Type B pancreatic cell (in vitro differentiated cells): ENCODE results near the gene ARHGEF18. TPM values are rescaled to one million over a fixed set of nuclear protein-coding genes. Genes with fewer than 3 reads are reported as not detected.
A peak's percentile ranks its signal among the peaks of the same experiment; 100 is the strongest.

Experiments used
- DNase-seq: peaks from one replicate; pipeline ENCODE4 v3.0.0; 2021; ENCODE audit warnings: mixed read lengths; ENCODE audit not compliant: unreplicated experiment; ENCODE audit errors: extremely low spot score
- H3K27ac Mint-ChIP-seq: 2 replicates; pipeline ENCODE4 v1.8.0; 2021; ENCODE audit warnings: mild to moderate bottlenecking, mixed read lengths
- H3K27me3 Mint-ChIP-seq: 2 replicates; pipeline ENCODE4 v1.8.0; 2021; ENCODE audit warnings: mixed read lengths
- H3K36me3 Mint-ChIP-seq: 2 replicates; pipeline ENCODE4 v1.8.0; 2021; ENCODE audit warnings: mixed read lengths
- H3K4me1 Mint-ChIP-seq: one replicate; pipeline ENCODE4 v1.8.0; 2021; ENCODE audit warnings: mixed read lengths; ENCODE audit not compliant: unreplicated experiment
- H3K4me3 Mint-ChIP-seq: 2 replicates; pipeline ENCODE4 v1.8.0; 2021; ENCODE audit warnings: mild to moderate bottlenecking, mixed read lengths
- H3K9me3 Mint-ChIP-seq: 2 replicates; pipeline ENCODE4 v1.8.0; 2021; ENCODE audit warnings: mixed read lengths
- total RNA-seq: library from RNA; stranded (reverse); gene quantifications from 2 replicates; pipeline ENCODE4 v1.2.1, GENCODE V29; 2021; ENCODE audit warnings: low replicate concordance
- TF ChIP-seq, protein P1 (sequence below): fragments of 200-600 bp; sonication (generic); conservative IDR thresholded peaks from 2 replicates; pipeline ENCODE4 v1.5.0; 2021; ENCODE audit warnings: antibody characterized with exemption, mild to moderate bottlenecking

ARHGEF18 gene
- total RNA-seq, 1 donor from 2014 or later: 40.9 TPM

GRCh38 chr19:7331446-7331845 lies 17.3 kb upstream of the ARHGEF18 start:
- DNase-seq: no peak
- TF ChIP-seq, protein P1, sequence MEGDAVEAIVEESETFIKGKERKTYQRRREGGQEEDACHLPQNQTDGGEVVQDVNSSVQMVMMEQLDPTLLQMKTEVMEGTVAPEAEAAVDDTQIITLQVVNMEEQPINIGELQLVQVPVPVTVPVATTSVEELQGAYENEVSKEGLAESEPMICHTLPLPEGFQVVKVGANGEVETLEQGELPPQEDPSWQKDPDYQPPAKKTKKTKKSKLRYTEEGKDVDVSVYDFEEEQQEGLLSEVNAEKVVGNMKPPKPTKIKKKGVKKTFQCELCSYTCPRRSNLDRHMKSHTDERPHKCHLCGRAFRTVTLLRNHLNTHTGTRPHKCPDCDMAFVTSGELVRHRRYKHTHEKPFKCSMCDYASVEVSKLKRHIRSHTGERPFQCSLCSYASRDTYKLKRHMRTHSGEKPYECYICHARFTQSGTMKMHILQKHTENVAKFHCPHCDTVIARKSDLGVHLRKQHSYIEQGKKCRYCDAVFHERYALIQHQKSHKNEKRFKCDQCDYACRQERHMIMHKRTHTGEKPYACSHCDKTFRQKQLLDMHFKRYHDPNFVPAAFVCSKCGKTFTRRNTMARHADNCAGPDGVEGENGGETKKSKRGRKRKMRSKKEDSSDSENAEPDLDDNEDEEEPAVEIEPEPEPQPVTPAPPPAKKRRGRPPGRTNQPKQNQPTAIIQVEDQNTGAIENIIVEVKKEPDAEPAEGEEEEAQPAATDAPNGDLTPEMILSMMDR: no peak
- H3K27ac Mint-ChIP-seq: no peak overlapping the region
- H3K36me3 Mint-ChIP-seq: no peaks in the 10 kb centered on the region
- H3K4me1 Mint-ChIP-seq: no peaks in the 10 kb centered on the region
- peaks cover 3% of the 10 kb centered on the region for H3K27me3 Mint-ChIP-seq
- H3K4me3 Mint-ChIP-seq: no peak overlapping the region
- H3K9me3 Mint-ChIP-seq: no peaks in the 10 kb centered on the region

GRCh38 chr19:7333198-7334118 lies 15.3 kb upstream of the ARHGEF18 start:
- Mint-ChIP-seq H3K4me3 (no peak overlapping the region), H3K27ac (no peak overlapping the region), H3K9me3 (no peaks in the 10 kb centered on the region), H3K4me1 (no peaks in the 10 kb centered on the region), H3K27me3 (peaks cover 3% of the 10 kb centered on the region), H3K36me3 (no peaks in the 10 kb centered on the region)
- TF ChIP-seq, protein P1: no peak
- DNase-seq: no peak

DNA sequence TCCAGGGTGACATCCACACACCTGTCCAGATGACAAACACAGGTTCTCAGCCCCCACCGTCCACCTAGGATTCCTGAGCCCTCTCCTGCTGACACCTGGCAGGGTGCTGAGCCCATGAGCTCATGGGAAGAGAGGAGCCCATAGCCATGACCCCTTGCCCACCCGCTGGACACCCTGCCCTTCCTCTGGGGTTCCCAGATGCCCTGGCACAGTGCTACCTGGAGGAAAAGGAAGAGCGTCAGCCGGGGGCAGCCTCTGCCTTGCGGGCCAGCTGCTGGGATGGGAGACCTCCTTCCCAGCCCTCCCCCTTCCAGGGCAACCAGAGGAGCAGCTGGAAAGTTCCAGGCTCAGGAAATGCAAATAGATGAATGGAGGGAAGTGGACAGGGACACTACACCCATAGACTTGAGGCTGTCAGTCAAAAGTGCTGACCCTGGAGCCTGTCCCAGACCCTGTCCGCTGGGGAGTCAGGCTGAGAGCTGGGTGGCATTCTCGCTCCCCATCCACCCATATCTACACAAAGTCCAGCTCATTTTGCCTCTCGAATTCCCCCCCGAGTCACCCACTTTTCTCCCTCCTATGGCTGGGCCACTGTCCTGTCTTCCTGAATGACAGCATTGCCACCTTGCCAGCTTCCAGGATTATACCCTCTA lies 12.3 kb upstream of the ARHGEF18 start:
- no peak for DNase-seq
- H3K4me1 Mint-ChIP-seq: no peaks in the 10 kb centered on the region
- H3K36me3 Mint-ChIP-seq: no peaks in the 10 kb centered on the region
- peaks cover 3% of the 10 kb centered on the region for H3K27me3 Mint-ChIP-seq
- H3K9me3 Mint-ChIP-seq: no peaks in the 10 kb centered on the region
- TF ChIP-seq, protein P1: no peak
- H3K4me3 Mint-ChIP-seq: no peak overlapping the region
- no peak overlapping the region for H3K27ac Mint-ChIP-seq

- DNase-seq: no peak
- Mint-ChIP-seq H3K27me3 (peaks cover 3% of the 10 kb centered on the region), H3K4me3 (no peak overlapping the region), H3K4me1 (no peaks in the 10 kb centered on the region), H3K36me3 (no peaks in the 10 kb centered on the region), H3K27ac (no peak overlapping the region), H3K9me3 (no peaks in the 10 kb centered on the region)
- TF ChIP-seq, protein P1: no peak
Measured at GRCh38 chr19:7337380-7338194, 11.2 kb upstream of the ARHGEF18 start.

DNA sequence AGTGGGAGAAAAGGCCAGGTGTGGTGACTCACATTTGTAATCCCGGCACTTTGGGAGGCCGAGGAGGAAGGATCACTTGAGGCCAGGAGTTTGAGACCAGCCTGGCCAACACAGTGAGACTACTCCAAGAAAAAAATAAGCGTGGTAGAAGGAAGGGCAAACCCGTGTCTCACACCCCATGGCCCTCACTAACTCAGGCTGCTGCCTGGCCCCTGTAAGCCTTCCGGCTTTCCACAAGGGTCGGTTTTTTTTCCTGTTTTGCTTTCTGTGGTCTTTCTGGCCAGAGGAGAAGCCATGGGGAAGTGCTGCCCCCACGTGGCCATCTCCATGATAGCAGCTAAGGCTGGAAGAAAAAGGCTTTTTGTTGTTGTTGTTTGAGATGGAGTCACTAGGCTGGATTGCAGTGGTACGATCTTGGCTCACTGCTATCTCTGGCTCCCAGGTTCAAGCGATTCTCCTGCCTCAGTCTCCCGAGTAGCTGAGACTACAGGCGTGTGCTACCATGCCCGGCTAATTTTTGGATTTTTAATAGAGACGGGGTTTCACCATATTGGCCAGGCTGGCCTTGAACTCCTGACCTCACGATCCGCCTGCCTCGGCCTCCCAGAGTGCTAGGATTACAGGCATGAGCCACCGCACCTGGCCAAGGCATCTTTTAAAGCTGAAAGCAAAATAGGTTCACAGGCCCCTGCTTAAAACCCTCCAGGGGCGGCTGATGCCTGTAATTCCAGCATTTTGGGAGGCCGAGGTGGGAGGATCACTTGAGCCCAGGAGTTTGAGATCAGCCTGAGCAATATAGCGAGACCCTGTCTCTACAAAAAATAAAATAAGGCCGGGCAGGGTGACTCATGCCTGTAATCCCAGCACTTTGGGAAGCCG lies 7.5 kb upstream of the ARHGEF18 start:
- Mint-ChIP-seq H3K9me3 (no peaks in the 10 kb centered on the region), H3K36me3 (no peaks in the 10 kb centered on the region), H3K4me1 (no peaks in the 10 kb centered on the region), H3K27me3 (no peaks in the 10 kb centered on the region), H3K4me3 (no peak overlapping the region), H3K27ac (no peak overlapping the region)
- DNase-seq: peak; percentile 92
- TF ChIP-seq, protein P1: peak; percentile 98
